Panc1 (cell line): Measurements from ENCODE around the gene SIGLEC5. TPM values are rescaled to one million over a fixed set of nuclear protein-coding genes. Genes with fewer than 3 reads are reported as not detected.

Source experiments
- ATAC-seq: fragments of 200-7000 bp; cut with Tn5 transposase; 2 replicates; pipeline ENCODE4 v1.9.1; 2020; ENCODE audit warnings: mild to moderate bottlenecking, moderate library complexity
- BruUV-seq: library from RNA; stranded (reverse); fragments of 400-500 nt; replicated peaks from 2 replicates; lab custom pipeline; 2021; lab: Mats Ljungman, UMichigan
- CTCF ChIA-PET: fragments of 300-600 bp; sonication (Branson Sonifier 250); formaldehyde crosslinking; loops from one replicate; lab custom pipeline; 2022; ENCODE audit warnings: antibody characterized with exemption; lab: Charles Lee
- POLR2A ChIA-PET: fragments of 300-600 bp; sonication (Branson Sonifier 250); formaldehyde crosslinking; loops from one replicate; lab custom pipeline; 2022; ENCODE audit warnings: antibody characterized with exemption; lab: Charles Lee
- DNase-seq: peaks from one replicate; pipeline ENCODE4 v3.0.0-alpha.2; 2010; ENCODE audit warnings: low read depth, low spot score
- H3K27ac ChIP-seq: 2 replicates; pipeline ENCODE4 v1.5.1; 2011; ENCODE audit warnings: mild to moderate bottlenecking, low read length, inconsistent platforms
- H3K27me3 ChIP-seq: fragments of 200-500 bp; sonication (Bioruptor generic); 2 replicates; pipeline ENCODE4 v1.6.0; 2014; ENCODE audit warnings: low read length, inconsistent platforms; ENCODE audit not compliant: control insufficient read depth, insufficient read depth
- H3K36me3 ChIP-seq: fragments of 200-500 bp; sonication (Bioruptor generic); 2 replicates; pipeline ENCODE4 v1.5.1; 2014; ENCODE audit warnings: inconsistent platforms, mild to moderate bottlenecking, low read length, moderate library complexity; ENCODE audit not compliant: control insufficient read depth, insufficient read depth
- H3K4me1 ChIP-seq: 2 replicates; pipeline ENCODE4 v1.5.1; 2011; ENCODE audit warnings: inconsistent platforms, mild to moderate bottlenecking, low read length, moderate library complexity; ENCODE audit not compliant: control insufficient read depth, insufficient read depth
- H3K4me3 ChIP-seq, 2 experiments: 2 replicates each; pipeline ENCODE4 v1.5.1; 2011 to 2012; ENCODE audit warnings: low read depth in 2 of 2, low read length in 2 of 2, mild to moderate bottlenecking in 2 of 2, inconsistent platforms in 1 of 2, moderate library complexity in 1 of 2
- H3K9me3 ChIP-seq: fragments of 200-500 bp; sonication (Bioruptor generic); 2 replicates; pipeline ENCODE4 v1.5.1; 2014; ENCODE audit warnings: low read depth, mild to moderate bottlenecking, inconsistent platforms, low read length, moderate library complexity; ENCODE audit not compliant: control insufficient read depth, insufficient read depth
- CTCF ChIP-seq: fragments of 450-650 bp; IDR thresholded peaks from 2 replicates; pipeline ENCODE4 v1.5.1; 2017; ENCODE audit warnings: mild to moderate bottlenecking
- POLR2AphosphoS5 ChIP-seq: IDR thresholded peaks from 2 replicates; pipeline ENCODE4 v1.6.1; 2012; ENCODE audit warnings: mild to moderate bottlenecking, low read depth, low read length, moderate library complexity
- REST ChIP-seq, 2 experiments: IDR thresholded peaks; 2 replicates each; pipeline ENCODE4 v1.6.1; 2011 to 2012; ENCODE audit warnings: low read depth in 2 of 2, control low read depth in 1 of 2, low read length in 1 of 2, mild to moderate bottlenecking in 1 of 2, moderate library complexity in 1 of 2; ENCODE audit not compliant: insufficient read depth in 1 of 2
- SIN3A ChIP-seq: IDR thresholded peaks from 2 replicates; pipeline ENCODE4 v1.6.1; 2012; ENCODE audit warnings: low read depth, mild to moderate bottlenecking, low read length, moderate library complexity, borderline replicate concordance; ENCODE audit not compliant: insufficient read depth
- TCF7L2 ChIP-seq: IDR thresholded peaks from 2 replicates; pipeline ENCODE4 v1.6.1; 2011; ENCODE audit warnings: mild to moderate bottlenecking, low read depth, low read length, inconsistent platforms
- in situ Hi-C: cut with HindIII; loops from 2 replicates; pipeline ENCODE4 v1.10.0; 2016; ENCODE audit warnings: low sequenced_read_pairs, low pct_unique_long_range_greater_than_20kb
- intact Hi-C: fragments of 100-400 bp; cut with micrococcal nuclease; formaldehyde crosslinking; loops from one replicate; pipeline ENCODE4 v1.10.0; 2022; ENCODE audit not compliant: unreplicated experiment
- total RNA-seq: library from RNA; stranded (reverse); gene quantifications from one replicate; pipeline ENCODE4 v1.2.1, GENCODE V29; 2021; ENCODE audit not compliant: unreplicated experiment

SIGLEC5 gene
- total RNA-seq, 1 experiment from 2014 or later = not detected

- POLR2A ChIA-PET = no interaction called here
- BruUV-seq = no TSS peak
- ATAC-seq (no peak), DNase-seq (no peak)
- no peak for TF ChIP-seq TCF7L2
- TF ChIP-seq POLR2AphosphoS5 = no peak
- no peak for TF ChIP-seq REST (IDR thresholded peaks at IDR 0.05; ENCODE audit: insufficient read depth in 1 of 2, low read depth in 2 of 2, low read length in 1 of 2)
- TF ChIP-seq SIN3A = no peak
- TF ChIP-seq CTCF = no peak
- no peaks in the 10 kb centered on the region for H3K9me3 ChIP-seq
- intact Hi-C loops = no loop called here
- H3K36me3 ChIP-seq = peaks cover 3% of the 10 kb centered on the region
- no peaks in the 10 kb centered on the region for H3K4me1 ChIP-seq
- H3K27ac ChIP-seq = no peak overlapping the region
- in situ Hi-C loops = no loop called here
- H3K27me3 ChIP-seq = 0 out of 2 replicates have a peak, but pooled peaks cover 3% of the 10 kb centered on the region
- CTCF ChIA-PET = no interaction called here
- no peak overlapping the region for H3K4me3 ChIP-seq
These were observed 56.9 kb downstream of the SIGLEC5 start for GRCh38 chr19:51573331-51573730.

GRCh38 chr19:51572908-51573307 lies 57.3 kb downstream of the SIGLEC5 start:
- ChIA-PET CTCF (no interaction called here), POLR2A (no interaction called here)
- DNase-seq (no peak), ATAC-seq (no peak)
- Histone ChIP-seq H3K9me3 (no peaks in the 10 kb centered on the region), H3K27ac (no peak overlapping the region), H3K27me3 (0 out of 2 replicates have a peak, but pooled peaks cover 5% of the 10 kb centered on the region), H3K36me3 (peaks cover 3% of the 10 kb centered on the region), H3K4me1 (no peaks in the 10 kb centered on the region), H3K4me3 (no peak overlapping the region)
- TF ChIP-seq TCF7L2 (no peak), REST (IDR thresholded peaks at IDR 0.05; ENCODE audit: insufficient read depth in 1 of 2, low read depth in 2 of 2, low read length in 1 of 2) (no peak), SIN3A (no peak), CTCF (no peak), POLR2AphosphoS5 (no peak)
- BruUV-seq = no TSS peak
- in situ Hi-C loops = no loop called here
- intact Hi-C loops = no loop called here
